Measurements from ENCODE around the gene UCK2.

DNA sequence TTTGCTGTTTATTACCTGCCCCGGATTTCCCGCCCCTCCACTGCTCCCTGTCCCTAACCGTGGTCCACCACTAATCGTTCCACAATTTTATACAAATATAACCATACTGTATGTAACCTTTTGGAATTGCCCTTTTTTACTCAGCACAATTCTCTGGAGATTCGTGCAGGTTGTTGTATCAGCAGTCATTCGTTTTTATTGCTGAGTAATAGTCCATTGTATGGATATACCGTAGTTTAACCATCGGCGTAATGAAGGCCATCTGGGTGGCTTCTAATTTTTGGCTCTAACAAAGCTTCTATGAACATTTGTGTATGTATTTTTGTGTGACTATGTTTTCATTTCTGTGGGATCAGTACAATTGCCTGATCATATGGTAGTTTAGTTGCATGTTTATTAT is 50.0 kb downstream of the UCK2 start:
- TF ChIP-seq, protein P1, sequence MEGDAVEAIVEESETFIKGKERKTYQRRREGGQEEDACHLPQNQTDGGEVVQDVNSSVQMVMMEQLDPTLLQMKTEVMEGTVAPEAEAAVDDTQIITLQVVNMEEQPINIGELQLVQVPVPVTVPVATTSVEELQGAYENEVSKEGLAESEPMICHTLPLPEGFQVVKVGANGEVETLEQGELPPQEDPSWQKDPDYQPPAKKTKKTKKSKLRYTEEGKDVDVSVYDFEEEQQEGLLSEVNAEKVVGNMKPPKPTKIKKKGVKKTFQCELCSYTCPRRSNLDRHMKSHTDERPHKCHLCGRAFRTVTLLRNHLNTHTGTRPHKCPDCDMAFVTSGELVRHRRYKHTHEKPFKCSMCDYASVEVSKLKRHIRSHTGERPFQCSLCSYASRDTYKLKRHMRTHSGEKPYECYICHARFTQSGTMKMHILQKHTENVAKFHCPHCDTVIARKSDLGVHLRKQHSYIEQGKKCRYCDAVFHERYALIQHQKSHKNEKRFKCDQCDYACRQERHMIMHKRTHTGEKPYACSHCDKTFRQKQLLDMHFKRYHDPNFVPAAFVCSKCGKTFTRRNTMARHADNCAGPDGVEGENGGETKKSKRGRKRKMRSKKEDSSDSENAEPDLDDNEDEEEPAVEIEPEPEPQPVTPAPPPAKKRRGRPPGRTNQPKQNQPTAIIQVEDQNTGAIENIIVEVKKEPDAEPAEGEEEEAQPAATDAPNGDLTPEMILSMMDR (IDR thresholded peaks at IDR 0.05): no peak
- TF ChIP-seq, protein P2, sequence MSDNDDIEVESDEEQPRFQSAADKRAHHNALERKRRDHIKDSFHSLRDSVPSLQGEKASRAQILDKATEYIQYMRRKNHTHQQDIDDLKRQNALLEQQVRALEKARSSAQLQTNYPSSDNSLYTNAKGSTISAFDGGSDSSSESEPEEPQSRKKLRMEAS (IDR thresholded peaks at IDR 0.05): no peak
- TF ChIP-seq FOSB (CRISPR knock-in tag; IDR thresholded peaks at IDR 0.05): no peak
- TF ChIP-seq EP300 (IDR thresholded peaks at IDR 0.05): no peak
- TF ChIP-seq SREBF2 (IDR thresholded peaks at IDR 0.05): no peak
- no peak for TF ChIP-seq POLR2A (IDR thresholded peaks at IDR 0.05; ENCODE audit: low read length)
- TF ChIP-seq, protein P3, sequence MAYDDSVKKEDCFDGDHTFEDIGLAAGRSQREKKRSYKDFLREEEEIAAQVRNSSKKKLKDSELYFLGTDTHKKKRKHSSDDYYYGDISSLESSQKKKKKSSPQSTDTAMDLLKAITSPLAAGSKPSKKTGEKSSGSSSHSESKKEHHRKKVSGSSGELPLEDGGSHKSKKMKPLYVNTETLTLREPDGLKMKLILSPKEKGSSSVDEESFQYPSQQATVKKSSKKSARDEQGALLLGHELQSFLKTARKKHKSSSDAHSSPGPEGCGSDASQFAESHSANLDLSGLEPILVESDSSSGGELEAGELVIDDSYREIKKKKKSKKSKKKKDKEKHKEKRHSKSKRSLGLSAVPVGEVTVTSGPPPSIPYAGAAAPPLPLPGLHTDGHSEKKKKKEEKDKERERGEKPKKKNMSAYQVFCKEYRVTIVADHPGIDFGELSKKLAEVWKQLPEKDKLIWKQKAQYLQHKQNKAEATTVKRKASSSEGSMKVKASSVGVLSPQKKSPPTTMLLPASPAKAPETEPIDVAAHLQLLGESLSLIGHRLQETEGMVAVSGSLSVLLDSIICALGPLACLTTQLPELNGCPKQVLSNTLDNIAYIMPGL (CRISPR knock-in tag; IDR thresholded peaks at IDR 0.05; ENCODE audit: borderline replicate concordance): no peak
- TF ChIP-seq, protein P4, sequence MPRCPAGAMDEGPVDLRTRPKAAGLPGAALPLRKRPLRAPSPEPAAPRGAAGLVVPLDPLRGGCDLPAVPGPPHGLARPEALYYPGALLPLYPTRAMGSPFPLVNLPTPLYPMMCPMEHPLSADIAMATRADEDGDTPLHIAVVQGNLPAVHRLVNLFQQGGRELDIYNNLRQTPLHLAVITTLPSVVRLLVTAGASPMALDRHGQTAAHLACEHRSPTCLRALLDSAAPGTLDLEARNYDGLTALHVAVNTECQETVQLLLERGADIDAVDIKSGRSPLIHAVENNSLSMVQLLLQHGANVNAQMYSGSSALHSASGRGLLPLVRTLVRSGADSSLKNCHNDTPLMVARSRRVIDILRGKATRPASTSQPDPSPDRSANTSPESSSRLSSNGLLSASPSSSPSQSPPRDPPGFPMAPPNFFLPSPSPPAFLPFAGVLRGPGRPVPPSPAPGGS (IDR thresholded peaks at IDR 0.05): no peak
- TF ChIP-seq, protein P5, sequence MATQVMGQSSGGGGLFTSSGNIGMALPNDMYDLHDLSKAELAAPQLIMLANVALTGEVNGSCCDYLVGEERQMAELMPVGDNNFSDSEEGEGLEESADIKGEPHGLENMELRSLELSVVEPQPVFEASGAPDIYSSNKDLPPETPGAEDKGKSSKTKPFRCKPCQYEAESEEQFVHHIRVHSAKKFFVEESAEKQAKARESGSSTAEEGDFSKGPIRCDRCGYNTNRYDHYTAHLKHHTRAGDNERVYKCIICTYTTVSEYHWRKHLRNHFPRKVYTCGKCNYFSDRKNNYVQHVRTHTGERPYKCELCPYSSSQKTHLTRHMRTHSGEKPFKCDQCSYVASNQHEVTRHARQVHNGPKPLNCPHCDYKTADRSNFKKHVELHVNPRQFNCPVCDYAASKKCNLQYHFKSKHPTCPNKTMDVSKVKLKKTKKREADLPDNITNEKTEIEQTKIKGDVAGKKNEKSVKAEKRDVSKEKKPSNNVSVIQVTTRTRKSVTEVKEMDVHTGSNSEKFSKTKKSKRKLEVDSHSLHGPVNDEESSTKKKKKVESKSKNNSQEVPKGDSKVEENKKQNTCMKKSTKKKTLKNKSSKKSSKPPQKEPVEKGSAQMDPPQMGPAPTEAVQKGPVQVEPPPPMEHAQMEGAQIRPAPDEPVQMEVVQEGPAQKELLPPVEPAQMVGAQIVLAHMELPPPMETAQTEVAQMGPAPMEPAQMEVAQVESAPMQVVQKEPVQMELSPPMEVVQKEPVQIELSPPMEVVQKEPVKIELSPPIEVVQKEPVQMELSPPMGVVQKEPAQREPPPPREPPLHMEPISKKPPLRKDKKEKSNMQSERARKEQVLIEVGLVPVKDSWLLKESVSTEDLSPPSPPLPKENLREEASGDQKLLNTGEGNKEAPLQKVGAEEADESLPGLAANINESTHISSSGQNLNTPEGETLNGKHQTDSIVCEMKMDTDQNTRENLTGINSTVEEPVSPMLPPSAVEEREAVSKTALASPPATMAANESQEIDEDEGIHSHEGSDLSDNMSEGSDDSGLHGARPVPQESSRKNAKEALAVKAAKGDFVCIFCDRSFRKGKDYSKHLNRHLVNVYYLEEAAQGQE (IDR thresholded peaks at IDR 0.05): no peak

All from A549 (cell line).